ENCODE measurements around the gene ITGBL1. TPM values are rescaled to one million over a fixed set of nuclear protein-coding genes. Genes with fewer than 3 reads are reported as not detected.

The ITGBL1 gene
- total and polyA plus RNA-seq, 2 experiments from 2014 or later: 0.29 TPM; not detected in 1

DNA sequence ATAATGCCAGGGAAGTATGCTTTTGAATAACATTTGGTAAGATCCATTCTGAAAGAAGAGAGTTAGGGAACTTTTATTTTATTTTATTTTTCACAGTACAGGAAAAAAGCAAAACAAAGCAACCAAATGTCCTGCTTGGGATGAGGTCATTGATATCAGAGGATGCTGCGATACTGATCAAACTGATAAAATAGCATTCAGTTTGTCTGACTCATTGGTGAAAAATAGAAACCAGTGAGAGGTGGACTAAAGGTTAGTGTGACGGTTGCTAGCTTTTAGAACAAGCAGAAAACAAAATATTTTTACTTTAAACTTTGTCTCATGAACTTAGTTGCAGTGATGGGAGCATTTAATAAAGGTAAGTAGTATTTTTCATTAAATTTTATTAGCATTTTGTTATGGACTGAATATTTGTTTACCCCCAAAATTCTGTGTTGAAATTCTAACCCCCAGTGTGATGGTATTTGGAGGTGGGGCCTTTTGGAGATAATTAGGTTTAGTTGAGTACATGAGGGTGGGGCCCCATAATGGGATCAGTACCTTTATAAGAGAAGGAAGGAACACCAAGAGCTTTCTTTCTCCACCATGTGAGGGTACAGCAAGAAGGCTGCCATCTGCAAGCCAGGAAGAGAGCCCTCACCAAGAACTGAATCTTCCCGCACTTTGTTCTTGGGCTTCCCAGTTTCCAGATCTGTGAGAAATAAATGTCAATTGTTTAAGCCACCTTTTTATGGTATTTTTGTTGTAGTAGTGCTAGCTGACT lies 37.3 kb downstream of the ITGBL1 start (continued):
- TF ChIP-seq, protein P1, sequence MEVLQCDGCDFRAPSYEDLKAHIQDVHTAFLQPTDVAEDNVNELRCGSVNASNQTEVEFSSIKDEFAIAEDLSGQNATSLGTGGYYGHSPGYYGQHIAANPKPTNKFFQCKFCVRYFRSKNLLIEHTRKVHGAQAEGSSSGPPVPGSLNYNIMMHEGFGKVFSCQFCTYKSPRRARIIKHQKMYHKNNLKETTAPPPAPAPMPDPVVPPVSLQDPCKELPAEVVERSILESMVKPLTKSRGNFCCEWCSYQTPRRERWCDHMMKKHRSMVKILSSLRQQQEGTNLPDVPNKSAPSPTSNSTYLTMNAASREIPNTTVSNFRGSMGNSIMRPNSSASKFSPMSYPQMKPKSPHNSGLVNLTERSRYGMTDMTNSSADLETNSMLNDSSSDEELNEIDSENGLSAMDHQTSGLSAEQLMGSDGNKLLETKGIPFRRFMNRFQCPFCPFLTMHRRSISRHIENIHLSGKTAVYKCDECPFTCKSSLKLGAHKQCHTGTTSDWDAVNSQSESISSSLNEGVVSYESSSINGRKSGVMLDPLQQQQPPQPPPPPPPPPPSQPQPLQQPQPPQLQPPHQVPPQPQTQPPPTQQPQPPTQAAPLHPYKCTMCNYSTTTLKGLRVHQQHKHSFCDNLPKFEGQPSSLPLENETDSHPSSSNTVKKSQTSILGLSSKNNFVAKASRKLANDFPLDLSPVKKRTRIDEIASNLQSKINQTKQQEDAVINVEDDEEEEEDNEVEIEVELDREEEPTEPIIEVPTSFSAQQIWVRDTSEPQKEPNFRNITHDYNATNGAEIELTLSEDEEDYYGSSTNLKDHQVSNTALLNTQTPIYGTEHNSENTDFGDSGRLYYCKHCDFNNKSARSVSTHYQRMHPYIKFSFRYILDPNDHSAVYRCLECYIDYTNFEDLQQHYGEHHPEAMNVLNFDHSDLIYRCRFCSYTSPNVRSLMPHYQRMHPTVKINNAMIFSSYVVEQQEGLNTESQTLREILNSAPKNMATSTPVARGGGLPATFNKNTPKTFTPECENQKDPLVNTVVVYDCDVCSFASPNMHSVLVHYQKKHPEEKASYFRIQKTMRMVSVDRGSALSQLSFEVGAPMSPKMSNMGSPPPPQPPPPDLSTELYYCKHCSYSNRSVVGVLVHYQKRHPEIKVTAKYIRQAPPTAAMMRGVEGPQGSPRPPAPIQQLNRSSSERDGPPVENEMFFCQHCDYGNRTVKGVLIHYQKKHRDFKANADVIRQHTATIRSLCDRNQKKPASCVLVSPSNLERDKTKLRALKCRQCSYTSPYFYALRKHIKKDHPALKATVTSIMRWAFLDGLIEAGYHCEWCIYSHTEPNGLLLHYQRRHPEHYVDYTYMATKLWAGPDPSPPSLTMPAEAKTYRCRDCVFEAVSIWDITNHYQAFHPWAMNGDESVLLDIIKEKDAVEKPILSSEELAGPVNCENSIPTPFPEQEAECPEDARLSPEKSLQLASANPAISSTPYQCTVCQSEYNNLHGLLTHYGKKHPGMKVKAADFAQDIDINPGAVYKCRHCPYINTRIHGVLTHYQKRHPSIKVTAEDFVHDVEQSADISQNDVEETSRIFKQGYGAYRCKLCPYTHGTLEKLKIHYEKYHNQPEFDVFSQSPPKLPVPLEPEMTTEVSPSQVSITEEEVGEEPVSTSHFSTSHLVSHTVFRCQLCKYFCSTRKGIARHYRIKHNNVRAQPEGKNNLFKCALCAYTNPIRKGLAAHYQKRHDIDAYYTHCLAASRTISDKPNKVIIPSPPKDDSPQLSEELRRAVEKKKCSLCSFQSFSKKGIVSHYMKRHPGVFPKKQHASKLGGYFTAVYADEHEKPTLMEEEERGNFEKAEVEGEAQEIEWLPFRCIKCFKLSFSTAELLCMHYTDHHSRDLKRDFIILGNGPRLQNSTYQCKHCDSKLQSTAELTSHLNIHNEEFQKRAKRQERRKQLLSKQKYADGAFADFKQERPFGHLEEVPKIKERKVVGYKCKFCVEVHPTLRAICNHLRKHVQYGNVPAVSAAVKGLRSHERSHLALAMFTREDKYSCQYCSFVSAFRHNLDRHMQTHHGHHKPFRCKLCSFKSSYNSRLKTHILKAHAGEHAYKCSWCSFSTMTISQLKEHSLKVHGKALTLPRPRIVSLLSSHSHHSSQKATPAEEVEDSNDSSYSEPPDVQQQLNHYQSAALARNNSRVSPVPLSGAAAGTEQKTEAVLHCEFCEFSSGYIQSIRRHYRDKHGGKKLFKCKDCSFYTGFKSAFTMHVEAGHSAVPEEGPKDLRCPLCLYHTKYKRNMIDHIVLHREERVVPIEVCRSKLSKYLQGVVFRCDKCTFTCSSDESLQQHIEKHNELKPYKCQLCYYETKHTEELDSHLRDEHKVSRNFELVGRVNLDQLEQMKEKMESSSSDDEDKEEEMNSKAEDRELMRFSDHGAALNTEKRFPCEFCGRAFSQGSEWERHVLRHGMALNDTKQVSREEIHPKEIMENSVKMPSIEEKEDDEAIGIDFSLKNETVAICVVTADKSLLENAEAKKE (CRISPR knock-in tag; IDR thresholded peaks at IDR 0.05): no peak
- TF ChIP-seq STAT1 (IDR thresholded peaks at IDR 0.05; ENCODE audit: unreplicated experiment): no peak
- no peak for TF ChIP-seq JUNB (IDR thresholded peaks at IDR 0.05; ENCODE audit: unreplicated experiment)
- no peak for TF ChIP-seq EZH2 (IDR thresholded peaks at IDR 0.05; ENCODE audit: low read depth, unreplicated experiment)

- H3K4me2 ChIP-seq: no peak overlapping the region
- Mint-ChIP-seq H3K27ac (no peak overlapping the region), H3K4me3 (no peak overlapping the region), H3K36me3 (ENCODE audit: low read depth) (no peaks in the 10 kb centered on the region), H3K9me3 (no peaks in the 10 kb centered on the region), H3K4me1 (no peaks in the 10 kb centered on the region; the same call in 2 of the 3 replicates), H3K27me3 (ENCODE audit: insufficient read depth, low read depth, poor library complexity) (peaks cover 2% of the 10 kb centered on the region)
- H3K27me3 ChIP-seq (ENCODE audit: insufficient read depth): no peaks in the 10 kb centered on the region
- no peaks in the 10 kb centered on the region for H3K4me1 ChIP-seq (ENCODE audit: insufficient read depth)
- no peak overlapping the region for H3K27ac ChIP-seq (ENCODE audit: low read depth)
- H3K9me2 ChIP-seq (ENCODE audit: insufficient read depth): no peaks in the 10 kb centered on the region
- no peak overlapping the region for H3K4me3 ChIP-seq
- no peaks in the 10 kb centered on the region for H3K79me2 ChIP-seq (replicated peaks; ENCODE audit: insufficient read depth)
- no peaks in the 10 kb centered on the region for H3K36me3 ChIP-seq (ENCODE audit: insufficient read depth)
- ATAC-seq: no peak
- no peak overlapping the region for H2AFZ ChIP-seq
- H4K20me1 ChIP-seq (replicated peaks; ENCODE audit: insufficient read depth): no peaks in the 10 kb centered on the region
- no peak for DNase-seq (ENCODE audit: low spot score)
- no peaks in the 10 kb centered on the region for H3F3A ChIP-seq (replicated peaks; ENCODE audit: low read depth)
- TF ChIP-seq CREB1 (CRISPR knock-in tag; IDR thresholded peaks at IDR 0.05; ENCODE audit: low read depth) (no peak), CTCF (conservative IDR thresholded peaks at IDR 0.05; ENCODE audit: low read depth in 2 of 2) (no peak), EZH2 (IDR thresholded peaks at IDR 0.05; ENCODE audit: low read depth, unreplicated experiment) (no peak)
Observed at GRCh38 chr13:101490406-101491015, 38.0 kb downstream of the ITGBL1 start.

All from GM23338 (cell line).